Panc1 (cell line): ENCODE measurements around the gene EGR1. TPM values are rescaled to one million over a fixed set of nuclear protein-coding genes. Genes with fewer than 3 reads are reported as not detected.

ENCODE experiments used
- ATAC-seq: fragments of 200-7000 bp; cut with Tn5 transposase; 2 replicates; pipeline ENCODE4 v1.9.1; 2020; ENCODE audit warnings: mild to moderate bottlenecking, moderate library complexity
- BruUV-seq: library from RNA; stranded (reverse); fragments of 400-500 nt; replicated peaks from 2 replicates; lab custom pipeline; 2021; lab: Mats Ljungman, UMichigan
- CTCF ChIA-PET: fragments of 300-600 bp; sonication (Branson Sonifier 250); formaldehyde crosslinking; loops from one replicate; lab custom pipeline; 2022; ENCODE audit warnings: antibody characterized with exemption; lab: Charles Lee
- POLR2A ChIA-PET: fragments of 300-600 bp; sonication (Branson Sonifier 250); formaldehyde crosslinking; loops from one replicate; lab custom pipeline; 2022; ENCODE audit warnings: antibody characterized with exemption; lab: Charles Lee
- DNase-seq: peaks from one replicate; pipeline ENCODE4 v3.0.0-alpha.2; 2010; ENCODE audit warnings: low read depth, low spot score
- H3K27ac ChIP-seq: 2 replicates; pipeline ENCODE4 v1.5.1; 2011; ENCODE audit warnings: mild to moderate bottlenecking, low read length, inconsistent platforms
- H3K27me3 ChIP-seq: fragments of 200-500 bp; sonication (Bioruptor generic); 2 replicates; pipeline ENCODE4 v1.6.0; 2014; ENCODE audit warnings: low read length, inconsistent platforms; ENCODE audit not compliant: control insufficient read depth, insufficient read depth
- H3K36me3 ChIP-seq: fragments of 200-500 bp; sonication (Bioruptor generic); 2 replicates; pipeline ENCODE4 v1.5.1; 2014; ENCODE audit warnings: inconsistent platforms, mild to moderate bottlenecking, low read length, moderate library complexity; ENCODE audit not compliant: control insufficient read depth, insufficient read depth
- H3K4me1 ChIP-seq: 2 replicates; pipeline ENCODE4 v1.5.1; 2011; ENCODE audit warnings: inconsistent platforms, mild to moderate bottlenecking, low read length, moderate library complexity; ENCODE audit not compliant: control insufficient read depth, insufficient read depth
- H3K4me3 ChIP-seq, 2 experiments: 2 replicates each; pipeline ENCODE4 v1.5.1; 2011 to 2012; ENCODE audit warnings: low read depth in 2 of 2, low read length in 2 of 2, mild to moderate bottlenecking in 2 of 2, inconsistent platforms in 1 of 2, moderate library complexity in 1 of 2
- H3K9me3 ChIP-seq: fragments of 200-500 bp; sonication (Bioruptor generic); 2 replicates; pipeline ENCODE4 v1.5.1; 2014; ENCODE audit warnings: low read depth, mild to moderate bottlenecking, inconsistent platforms, low read length, moderate library complexity; ENCODE audit not compliant: control insufficient read depth, insufficient read depth
- CTCF ChIP-seq: fragments of 450-650 bp; IDR thresholded peaks from 2 replicates; pipeline ENCODE4 v1.5.1; 2017; ENCODE audit warnings: mild to moderate bottlenecking
- POLR2AphosphoS5 ChIP-seq: IDR thresholded peaks from 2 replicates; pipeline ENCODE4 v1.6.1; 2012; ENCODE audit warnings: mild to moderate bottlenecking, low read depth, low read length, moderate library complexity
- SIN3A ChIP-seq: IDR thresholded peaks from 2 replicates; pipeline ENCODE4 v1.6.1; 2012; ENCODE audit warnings: low read depth, mild to moderate bottlenecking, low read length, moderate library complexity, borderline replicate concordance; ENCODE audit not compliant: insufficient read depth
- TCF7L2 ChIP-seq: IDR thresholded peaks from 2 replicates; pipeline ENCODE4 v1.6.1; 2011; ENCODE audit warnings: mild to moderate bottlenecking, low read depth, low read length, inconsistent platforms
- in situ Hi-C: cut with HindIII; loops from 2 replicates; pipeline ENCODE4 v1.10.0; 2016; ENCODE audit warnings: low sequenced_read_pairs, low pct_unique_long_range_greater_than_20kb
- intact Hi-C: fragments of 100-400 bp; cut with micrococcal nuclease; formaldehyde crosslinking; loops from one replicate; pipeline ENCODE4 v1.10.0; 2022; ENCODE audit not compliant: unreplicated experiment
- total RNA-seq: library from RNA; stranded (reverse); gene quantifications from one replicate; pipeline ENCODE4 v1.2.1, GENCODE V29; 2021; ENCODE audit not compliant: unreplicated experiment
- TF ChIP-seq, protein P1 (sequence below), 2 experiments: IDR thresholded peaks; 2 replicates each; pipeline ENCODE4 v1.6.1; 2011 to 2012; ENCODE audit warnings: low read depth in 2 of 2, control low read depth in 1 of 2, low read length in 1 of 2, mild to moderate bottlenecking in 1 of 2, moderate library complexity in 1 of 2; ENCODE audit not compliant: insufficient read depth in 1 of 2

The EGR1 gene
- total RNA-seq, 1 experiment from 2014 or later, result 12.0 TPM

- CTCF ChIA-PET, result no interaction called here
Observed at GRCh38 chr5:138453590-138453989, 11.7 kb upstream of the EGR1 start.

GRCh38 chr5:138454121-138454520, 11.2 kb upstream of the EGR1 start:
- intact Hi-C loops, result no loop called here
- in situ Hi-C loops, result no loop called here
- DNase-seq (no peak), ATAC-seq (no peak)
- Histone ChIP-seq H3K4me1 (peaks cover 3% of the 10 kb centered on the region; the same call in 1 of the 2 replicates), H3K27me3 (no peaks in the 10 kb centered on the region), H3K36me3 (no peaks in the 10 kb centered on the region), H3K4me3 (no peak overlapping the region), H3K9me3 (no peaks in the 10 kb centered on the region), H3K27ac (no peak overlapping the region)
- TF ChIP-seq POLR2AphosphoS5, result no peak
- TF ChIP-seq, protein P1, sequence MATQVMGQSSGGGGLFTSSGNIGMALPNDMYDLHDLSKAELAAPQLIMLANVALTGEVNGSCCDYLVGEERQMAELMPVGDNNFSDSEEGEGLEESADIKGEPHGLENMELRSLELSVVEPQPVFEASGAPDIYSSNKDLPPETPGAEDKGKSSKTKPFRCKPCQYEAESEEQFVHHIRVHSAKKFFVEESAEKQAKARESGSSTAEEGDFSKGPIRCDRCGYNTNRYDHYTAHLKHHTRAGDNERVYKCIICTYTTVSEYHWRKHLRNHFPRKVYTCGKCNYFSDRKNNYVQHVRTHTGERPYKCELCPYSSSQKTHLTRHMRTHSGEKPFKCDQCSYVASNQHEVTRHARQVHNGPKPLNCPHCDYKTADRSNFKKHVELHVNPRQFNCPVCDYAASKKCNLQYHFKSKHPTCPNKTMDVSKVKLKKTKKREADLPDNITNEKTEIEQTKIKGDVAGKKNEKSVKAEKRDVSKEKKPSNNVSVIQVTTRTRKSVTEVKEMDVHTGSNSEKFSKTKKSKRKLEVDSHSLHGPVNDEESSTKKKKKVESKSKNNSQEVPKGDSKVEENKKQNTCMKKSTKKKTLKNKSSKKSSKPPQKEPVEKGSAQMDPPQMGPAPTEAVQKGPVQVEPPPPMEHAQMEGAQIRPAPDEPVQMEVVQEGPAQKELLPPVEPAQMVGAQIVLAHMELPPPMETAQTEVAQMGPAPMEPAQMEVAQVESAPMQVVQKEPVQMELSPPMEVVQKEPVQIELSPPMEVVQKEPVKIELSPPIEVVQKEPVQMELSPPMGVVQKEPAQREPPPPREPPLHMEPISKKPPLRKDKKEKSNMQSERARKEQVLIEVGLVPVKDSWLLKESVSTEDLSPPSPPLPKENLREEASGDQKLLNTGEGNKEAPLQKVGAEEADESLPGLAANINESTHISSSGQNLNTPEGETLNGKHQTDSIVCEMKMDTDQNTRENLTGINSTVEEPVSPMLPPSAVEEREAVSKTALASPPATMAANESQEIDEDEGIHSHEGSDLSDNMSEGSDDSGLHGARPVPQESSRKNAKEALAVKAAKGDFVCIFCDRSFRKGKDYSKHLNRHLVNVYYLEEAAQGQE (IDR thresholded peaks at IDR 0.05; ENCODE audit: insufficient read depth in 1 of 2, low read depth in 2 of 2, low read length in 1 of 2), result no peak
- no peak for TF ChIP-seq TCF7L2
- TF ChIP-seq SIN3A, result no peak
- no peak for TF ChIP-seq CTCF
- BruUV-seq, result no TSS peak
- ChIA-PET POLR2A (interaction anchor here (1.5 kb wide), 1 partner anchor 10 kb away, joined by 4 read pairs; no protein-coding TSS in a partner anchor), CTCF (no interaction called here)

More at GRCh38 chr5:138453590-138453989, 11.7 kb upstream of the EGR1 start:
- Histone ChIP-seq H3K27ac (no peak overlapping the region), H3K4me3 (no peak overlapping the region), H3K9me3 (no peaks in the 10 kb centered on the region), H3K27me3 (no peaks in the 10 kb centered on the region), H3K36me3 (no peaks in the 10 kb centered on the region), H3K4me1 (peaks cover 3% of the 10 kb centered on the region; the same call in 1 of the 2 replicates)
- intact Hi-C loops, result no loop called here
- in situ Hi-C loops, result no loop called here
- ATAC-seq (no peak), DNase-seq (no peak)
- TF ChIP-seq TCF7L2 (no peak), SIN3A (no peak), CTCF (no peak), POLR2AphosphoS5 (no peak)
- TF ChIP-seq, protein P1 (IDR thresholded peaks at IDR 0.05; ENCODE audit: insufficient read depth in 1 of 2, low read depth in 2 of 2, low read length in 1 of 2), result no peak
- BruUV-seq, result no TSS peak
- POLR2A ChIA-PET, result interaction anchor here (0.6 kb wide), 1 partner anchor 11 kb away, joined by 4 read pairs; no protein-coding TSS in a partner anchor
